Raji (cell line): ENCODE results near the gene PNPLA7.

Source experiments
- POLR2A ChIP-seq: IDR thresholded peaks from 2 replicates; pipeline ENCODE4 v1.6.1; 2011; ENCODE audit warnings: low read depth, low read length, control low read depth; ENCODE audit not compliant: insufficient read depth

Gene PNPLA7

GRCh38 chr9:137580209-137580953 lies 30.2 kb upstream of the PNPLA7 start:
- TF ChIP-seq POLR2A, result no peak

GRCh38 chr9:137579259-137579604 lies 29.0 kb upstream of the PNPLA7 start:
- TF ChIP-seq POLR2A, result no peak

GRCh38 chr9:137578518-137579258 lies 28.5 kb upstream of the PNPLA7 start, which contains the start of gene DPH7:
TSS of gene DPH7 (minus strand) at chr9:137578925. CDS start at chr9:137578777, 148 bp downstream.
- TF ChIP-seq POLR2A, result peak; percentile 78

- no peak for TF ChIP-seq POLR2A
Measured at GRCh38 chr9:137575716-137576411, 25.7 kb upstream of the PNPLA7 start.

GRCh38 chr9:137575364-137575715 lies 25.1 kb upstream of the PNPLA7 start:
- no peak for TF ChIP-seq POLR2A

- TF ChIP-seq POLR2A, result no peak
Measured at GRCh38 chr9:137574192-137574591, 24.0 kb upstream of the PNPLA7 start.

GRCh38 chr9:137570566-137570965 lies 20.4 kb upstream of the PNPLA7 start:
- TF ChIP-seq POLR2A, result no peak

GRCh38 chr9:137569609-137570203 lies 19.5 kb upstream of the PNPLA7 start:
- TF ChIP-seq POLR2A, result no peak

- no peak for TF ChIP-seq POLR2A
Measured at GRCh38 chr9:137564817-137565411, 14.7 kb upstream of the PNPLA7 start.

GRCh38 chr9:137564134-137564533 lies 13.9 kb upstream of the PNPLA7 start:
- no peak for TF ChIP-seq POLR2A

- no peak for TF ChIP-seq POLR2A
Measured at GRCh38 chr9:137558127-137558526, 7.9 kb upstream of the PNPLA7 start.

- TF ChIP-seq POLR2A, result no peak
Measured at GRCh38 chr9:137556069-137556838, 6.1 kb upstream of the PNPLA7 start.

GRCh38 chr9:137555179-137555578 lies 5.0 kb upstream of the PNPLA7 start:
- TF ChIP-seq POLR2A, result no peak

GRCh38 chr9:137554349-137554748 lies 4.1 kb upstream of the PNPLA7 start:
- no peak for TF ChIP-seq POLR2A
